Measurements from ENCODE around the gene SLC5A2.

The SLC5A2 gene

GRCh38 chr16:31525113-31525512 is 42.2 kb downstream of the SLC5A2 start:
- Histone ChIP-seq H3K27me3 (replicated peaks; ENCODE audit: control insufficient read depth, insufficient read depth, low read length) (no peaks in the 10 kb centered on the region), H3K36me3 (ENCODE audit: control insufficient read depth, insufficient read depth, low read length) (no peaks in the 10 kb centered on the region), H3K4me3 (replicated peaks; ENCODE audit: low read depth, low read length) (no peak overlapping the region)
- no peak for DNase-seq (ENCODE audit: extremely low read depth, insufficient read length)
- no peak for TF ChIP-seq CTCF (IDR thresholded peaks at IDR 0.05; ENCODE audit: insufficient read depth, low read length, poor library complexity, severe bottlenecking)

- DNase-seq (ENCODE audit: extremely low read depth, insufficient read length): no peak
- Histone ChIP-seq H3K36me3 (ENCODE audit: control insufficient read depth, insufficient read depth, low read length) (no peaks in the 10 kb centered on the region), H3K27me3 (replicated peaks; ENCODE audit: control insufficient read depth, insufficient read depth, low read length) (no peaks in the 10 kb centered on the region), H3K4me3 (replicated peaks; ENCODE audit: low read depth, low read length) (no peak within 1 kb of the TSS)
- no peak for TF ChIP-seq CTCF (IDR thresholded peaks at IDR 0.05; ENCODE audit: insufficient read depth, low read length, poor library complexity, severe bottlenecking)
These were observed 44.9 kb downstream of the SLC5A2 start, which contains the start of gene AHSP for GRCh38 chr16:31527734-31528274. TSS of gene AHSP (plus strand) at chr16:31527900. CDS start at chr16:31528140, 240 bp downstream.

GRCh38 chr16:31528523-31529107 is 45.7 kb downstream of the SLC5A2 start:
- no peak for TF ChIP-seq CTCF (IDR thresholded peaks at IDR 0.05; ENCODE audit: insufficient read depth, low read length, poor library complexity, severe bottlenecking)
- H3K36me3 ChIP-seq (ENCODE audit: control insufficient read depth, insufficient read depth, low read length): no peaks in the 10 kb centered on the region

GRCh38 chr16:31529108-31529936 is 46.4 kb downstream of the SLC5A2 start:
- H3K27me3 ChIP-seq (replicated peaks; ENCODE audit: control insufficient read depth, insufficient read depth, low read length): no peaks in the 10 kb centered on the region
- H3K36me3 ChIP-seq (ENCODE audit: control insufficient read depth, insufficient read depth, low read length): no peaks in the 10 kb centered on the region
- H3K4me3 ChIP-seq (replicated peaks; ENCODE audit: low read depth, low read length): no peak overlapping the region
- no peak for DNase-seq (ENCODE audit: extremely low read depth, insufficient read length)
- no peak for TF ChIP-seq CTCF (IDR thresholded peaks at IDR 0.05; ENCODE audit: insufficient read depth, low read length, poor library complexity, severe bottlenecking)

More at GRCh38 chr16:31528523-31529107, 45.7 kb downstream of the SLC5A2 start:
- no peak for DNase-seq (ENCODE audit: extremely low read depth, insufficient read length)
- H3K4me3 ChIP-seq (replicated peaks; ENCODE audit: low read depth, low read length): no peak overlapping the region
- H3K27me3 ChIP-seq (replicated peaks; ENCODE audit: control insufficient read depth, insufficient read depth, low read length): no peaks in the 10 kb centered on the region

GRCh38 chr16:31529937-31530312 is 47.0 kb downstream of the SLC5A2 start:
- DNase-seq (ENCODE audit: extremely low read depth, insufficient read length): no peak
- no peak overlapping the region for H3K4me3 ChIP-seq (replicated peaks; ENCODE audit: low read depth, low read length)
- no peaks in the 10 kb centered on the region for H3K36me3 ChIP-seq (ENCODE audit: control insufficient read depth, insufficient read depth, low read length)
- TF ChIP-seq CTCF (IDR thresholded peaks at IDR 0.05; ENCODE audit: insufficient read depth, low read length, poor library complexity, severe bottlenecking): no peak
- H3K27me3 ChIP-seq (replicated peaks; ENCODE audit: control insufficient read depth, insufficient read depth, low read length): no peaks in the 10 kb centered on the region

All from GM06990 (cell line).